Subcutaneous adipose tissue (tissue), 4 donors: ENCODE results near the gene BTBD7. TPM values are rescaled to one million over a fixed set of nuclear protein-coding genes. Genes with fewer than 3 reads are reported as not detected.

Experiments
- CTCF ChIP-seq: fragments of 450-650 bp; IDR thresholded peaks from one replicate; pipeline ENCODE4 v1.5.1; 2016; ENCODE audit warnings: low read depth, mild to moderate bottlenecking, control low read depth, antibody characterized with exemption, moderate library complexity
- total RNA-seq, 4 donors: library from RNA; depleted of rRNA; stranded (reverse); fragments of >200 nt; gene quantifications; one replicate each; pipeline ENCODE4 v1.1.0, GENCODE V29; 2016

The BTBD7 gene
- total RNA-seq, 4 donors from 2014 or later = 20.1 to 37.0 (median 23.7) TPM

- TF ChIP-seq CTCF = no peak
Observed at GRCh38 chr14:93348292-93348691, 15.5 kb upstream of the BTBD7 start.

DNA sequence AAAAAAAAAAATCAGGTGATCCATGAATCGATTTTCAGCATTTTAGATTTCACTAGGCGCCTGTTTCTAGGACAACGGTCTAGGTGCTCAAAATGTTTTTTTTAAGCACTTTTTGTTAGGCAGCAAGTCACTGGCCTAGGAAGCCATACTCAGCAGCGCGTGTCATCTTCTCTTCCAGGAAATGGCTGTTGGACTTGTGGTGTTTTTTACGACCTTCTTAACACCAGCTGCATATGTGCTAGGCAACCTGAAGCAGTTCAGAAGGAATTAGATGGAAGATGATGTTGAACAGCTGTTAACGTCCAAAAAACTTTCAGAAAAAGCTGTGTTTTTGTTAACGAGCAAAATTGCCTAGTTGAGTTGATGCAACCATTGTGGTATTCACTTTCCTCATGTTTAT, 15.0 kb upstream of the BTBD7 start:
- TF ChIP-seq CTCF = no peak

GRCh38 chr14:93346926-93347721, 14.3 kb upstream of the BTBD7 start, which contains the start of gene COX8C:
Gene COX8C, plus strand, starts transcription at chr14:93347182. Its CDS starts 87 bp downstream, at chr14:93347269.
- TF ChIP-seq CTCF = no peak

DNA sequence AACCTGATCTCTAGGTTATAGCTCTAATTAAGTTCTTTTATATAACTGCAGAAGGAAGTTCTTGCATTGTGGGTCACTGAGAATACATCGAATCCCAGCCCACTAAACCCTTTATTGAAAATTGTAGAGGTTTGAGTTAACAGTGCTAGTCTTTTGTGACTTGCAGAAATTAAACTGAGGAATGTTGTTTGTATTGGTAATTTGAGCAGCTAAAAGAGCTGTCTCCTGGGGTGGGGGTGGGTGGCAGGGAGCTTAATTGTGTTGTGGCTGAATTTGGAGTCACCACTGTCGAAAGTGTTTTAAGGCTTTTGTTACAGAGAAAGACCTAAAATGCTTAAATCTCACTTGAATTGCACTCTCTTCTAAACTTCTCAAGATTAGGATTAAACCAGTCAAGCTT, 11.0 kb upstream of the BTBD7 start:
- no peak for TF ChIP-seq CTCF

- TF ChIP-seq CTCF = no peak
Observed at GRCh38 chr14:93343266-93343665, 10.4 kb upstream of the BTBD7 start.

GRCh38 chr14:93337884-93338283, 5.0 kb upstream of the BTBD7 start:
- no peak for TF ChIP-seq CTCF

- no peak for TF ChIP-seq CTCF
Observed at GRCh38 chr14:93337143-93337753, 4.4 kb upstream of the BTBD7 start.
